Measurements from ENCODE around the gene FRMD7.

DNA sequence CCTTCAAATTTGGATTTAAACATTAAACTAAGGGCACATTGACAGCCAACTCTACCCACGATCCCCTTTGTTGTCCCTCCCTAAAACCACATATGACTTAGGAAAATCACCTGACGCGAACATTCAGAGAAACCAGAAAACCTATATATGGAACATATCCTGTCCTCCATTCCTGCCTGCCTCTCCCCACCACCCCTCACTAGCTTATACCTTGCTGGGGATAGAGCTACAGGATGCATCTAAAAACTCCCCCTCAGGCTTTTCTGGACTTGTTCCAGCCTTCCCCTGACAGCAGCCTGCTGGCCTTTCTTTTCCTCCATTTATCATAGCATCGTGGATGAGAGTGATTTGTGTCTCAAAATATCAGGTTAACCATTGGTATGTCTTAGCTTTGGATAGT is 96.0 kb downstream of the FRMD7 start:
- TF ChIP-seq, protein P1, sequence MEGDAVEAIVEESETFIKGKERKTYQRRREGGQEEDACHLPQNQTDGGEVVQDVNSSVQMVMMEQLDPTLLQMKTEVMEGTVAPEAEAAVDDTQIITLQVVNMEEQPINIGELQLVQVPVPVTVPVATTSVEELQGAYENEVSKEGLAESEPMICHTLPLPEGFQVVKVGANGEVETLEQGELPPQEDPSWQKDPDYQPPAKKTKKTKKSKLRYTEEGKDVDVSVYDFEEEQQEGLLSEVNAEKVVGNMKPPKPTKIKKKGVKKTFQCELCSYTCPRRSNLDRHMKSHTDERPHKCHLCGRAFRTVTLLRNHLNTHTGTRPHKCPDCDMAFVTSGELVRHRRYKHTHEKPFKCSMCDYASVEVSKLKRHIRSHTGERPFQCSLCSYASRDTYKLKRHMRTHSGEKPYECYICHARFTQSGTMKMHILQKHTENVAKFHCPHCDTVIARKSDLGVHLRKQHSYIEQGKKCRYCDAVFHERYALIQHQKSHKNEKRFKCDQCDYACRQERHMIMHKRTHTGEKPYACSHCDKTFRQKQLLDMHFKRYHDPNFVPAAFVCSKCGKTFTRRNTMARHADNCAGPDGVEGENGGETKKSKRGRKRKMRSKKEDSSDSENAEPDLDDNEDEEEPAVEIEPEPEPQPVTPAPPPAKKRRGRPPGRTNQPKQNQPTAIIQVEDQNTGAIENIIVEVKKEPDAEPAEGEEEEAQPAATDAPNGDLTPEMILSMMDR (conservative IDR thresholded peaks at IDR 0.05; ENCODE audit: low read depth, low read length) = no peak
- TF ChIP-seq EZH2 (IDR thresholded peaks at IDR 0.05; ENCODE audit: borderline replicate concordance, low read depth, low read length, poor library complexity, severe bottlenecking) = no peak

All from A673 (cell line).